Tibial nerve (tissue), 4 donors: ENCODE data around the gene CHRNA4. TPM values are rescaled to one million over a fixed set of nuclear protein-coding genes. Genes with fewer than 3 reads are reported as not detected.

Experiments
- DNase-seq, 2 donors: peaks; one replicate each; pipeline ENCODE4 v3.0.0-alpha.2; 2019; ENCODE audit warnings: low spot score in 2 of 2
- H3K27ac ChIP-seq, 4 donors: fragments of 200-600 bp; sonication (generic) in 3 of 4; one replicate each; pipeline ENCODE4 v1.5.1; 2017 to 2019; ENCODE audit warnings: mild to moderate bottlenecking in 1 of 4
- H3K27me3 ChIP-seq, 2 donors: fragments of 200-600 bp; sonication (generic) in 1 of 2; one replicate each; pipeline versions ENCODE4 v1.5.1 to v1.6.0; 2017 to 2019
- H3K36me3 ChIP-seq, 3 donors: fragments of 200-600 bp; sonication (generic); one replicate each; pipeline ENCODE4 v1.5.1; 2018 to 2019
- H3K4me1 ChIP-seq, 4 donors: fragments of 200-600 bp; sonication (generic) in 3 of 4; one replicate each; pipeline ENCODE4 v1.5.1; 2017 to 2019
- H3K4me3 ChIP-seq, 4 donors: fragments of 200-600 bp; sonication (generic) in 3 of 4; one replicate each; pipeline ENCODE4 v1.5.1; 2017 to 2019; ENCODE audit warnings: mild to moderate bottlenecking in 1 of 4, moderate library complexity in 1 of 4
- H3K9me3 ChIP-seq, 4 donors: fragments of 200-600 bp; sonication (generic) in 3 of 4; one replicate each; pipeline ENCODE4 v1.5.1; 2017 to 2019
- EP300 ChIP-seq, 2 donors: sonication (generic); formaldehyde crosslinking; IDR thresholded peaks; one replicate each; pipeline ENCODE4 v1.6.1; 2017; ENCODE audit warnings: antibody characterized with exemption in 2 of 2, mild to moderate bottlenecking in 1 of 2
- POLR2A ChIP-seq, 2 donors: fragments of 450-650 bp; IDR thresholded peaks; one replicate each; pipeline ENCODE4 v1.6.1; 2017; ENCODE audit warnings: antibody characterized with exemption in 2 of 2, mild to moderate bottlenecking in 2 of 2, moderate library complexity in 2 of 2
- WGBS, 2 donors: methylation state at CpG; one replicate each; pipeline ENCODE4 v1.1.5; 2018; 5-methylcytosine and 5-hydroxymethylcytosine counted together
- total RNA-seq, 4 donors: library from RNA; depleted of rRNA; stranded (reverse); fragments of >200 nt; gene quantifications; one replicate each; pipeline ENCODE4 v1.1.0, GENCODE V29; 2016
- TF ChIP-seq, protein P1 (sequence below), 5 experiments: fragments of 200-600 bp in 3 of 5; fragments of 450-650 bp in 2 of 5; sonication (generic) in 3 of 5; IDR thresholded peaks; one replicate each; pipeline ENCODE4 v1.5.1; 2016 to 2019; ENCODE audit warnings: antibody characterized with exemption in 5 of 5, mild to moderate bottlenecking in 3 of 5, moderate library complexity in 2 of 5

Gene CHRNA4
- total RNA-seq, 4 donors from 2014 or later: 0.20 to 1.5 TPM; not detected in 2

DNA sequence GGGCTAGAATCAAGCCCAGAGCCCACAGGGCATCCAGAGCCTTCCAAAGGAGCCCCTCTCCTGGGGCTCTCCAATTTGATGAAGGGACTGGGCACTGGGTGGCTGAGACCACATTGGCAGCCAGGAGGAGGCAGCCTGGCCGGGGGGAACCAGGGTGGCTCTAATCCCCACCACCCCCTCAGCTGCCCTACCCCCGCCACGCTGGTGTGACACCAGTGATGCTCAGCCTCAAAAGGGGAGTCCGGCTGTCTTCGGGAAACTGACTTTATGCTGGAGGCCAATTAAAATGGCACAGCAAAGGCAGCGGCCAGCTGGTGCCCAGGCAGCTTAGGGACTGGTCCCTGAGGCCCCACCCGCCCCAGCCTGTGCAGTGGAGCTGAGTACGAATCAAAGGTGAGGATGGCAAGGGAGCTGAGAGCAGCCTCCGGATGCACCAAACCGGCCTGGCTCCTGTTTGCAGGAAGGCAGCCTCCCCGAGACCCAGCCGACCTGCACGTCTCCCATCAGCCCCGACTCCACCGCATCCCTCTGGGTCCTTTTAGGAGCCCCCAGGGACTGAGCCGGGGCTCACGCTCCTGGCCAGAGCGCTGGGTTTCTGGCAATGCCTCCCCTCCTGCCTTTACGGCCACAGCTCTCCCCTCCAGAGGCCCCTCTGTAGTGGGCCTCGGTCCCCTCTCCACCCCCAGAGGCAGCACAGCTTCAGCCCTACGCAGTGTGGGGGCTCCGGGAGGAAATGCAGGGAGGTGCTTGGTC lies 28.5 kb downstream of the CHRNA4 start:
- no peak for DNase-seq
- Histone ChIP-seq H3K4me3 (no peak overlapping the region), H3K9me3 (peaks cover 0 to 17% (median 0%) of the 10 kb centered on the region in 4 donors), H3K4me1 (no peaks in the 10 kb centered on the region), H3K36me3 (no peaks in the 10 kb centered on the region), H3K27ac (no peak overlapping the region), H3K27me3 (peaks cover 0 to 35% of the 10 kb centered on the region in 2 donors)
- WGBS, 2 donors: 74 to 84% methylated on average over 10 to 21 of the region's 22 CpGs
- TF ChIP-seq, protein P1, sequence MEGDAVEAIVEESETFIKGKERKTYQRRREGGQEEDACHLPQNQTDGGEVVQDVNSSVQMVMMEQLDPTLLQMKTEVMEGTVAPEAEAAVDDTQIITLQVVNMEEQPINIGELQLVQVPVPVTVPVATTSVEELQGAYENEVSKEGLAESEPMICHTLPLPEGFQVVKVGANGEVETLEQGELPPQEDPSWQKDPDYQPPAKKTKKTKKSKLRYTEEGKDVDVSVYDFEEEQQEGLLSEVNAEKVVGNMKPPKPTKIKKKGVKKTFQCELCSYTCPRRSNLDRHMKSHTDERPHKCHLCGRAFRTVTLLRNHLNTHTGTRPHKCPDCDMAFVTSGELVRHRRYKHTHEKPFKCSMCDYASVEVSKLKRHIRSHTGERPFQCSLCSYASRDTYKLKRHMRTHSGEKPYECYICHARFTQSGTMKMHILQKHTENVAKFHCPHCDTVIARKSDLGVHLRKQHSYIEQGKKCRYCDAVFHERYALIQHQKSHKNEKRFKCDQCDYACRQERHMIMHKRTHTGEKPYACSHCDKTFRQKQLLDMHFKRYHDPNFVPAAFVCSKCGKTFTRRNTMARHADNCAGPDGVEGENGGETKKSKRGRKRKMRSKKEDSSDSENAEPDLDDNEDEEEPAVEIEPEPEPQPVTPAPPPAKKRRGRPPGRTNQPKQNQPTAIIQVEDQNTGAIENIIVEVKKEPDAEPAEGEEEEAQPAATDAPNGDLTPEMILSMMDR (IDR thresholded peaks at IDR 0.05): no peak
- TF ChIP-seq EP300 (IDR thresholded peaks at IDR 0.05): no peak
- TF ChIP-seq POLR2A (IDR thresholded peaks at IDR 0.05): no peak

- TF ChIP-seq POLR2A (IDR thresholded peaks at IDR 0.05) (no peak), EP300 (IDR thresholded peaks at IDR 0.05) (no peak)
- 94% methylated on average over 8 of the region's 8 CpGs for WGBS, 2 donors
- no peak overlapping the region for H3K27ac ChIP-seq
Observed at GRCh38 chr20:63331741-63332400, 29.3 kb downstream of the CHRNA4 start.

GRCh38 chr20:63330940-63331339 lies 30.2 kb downstream of the CHRNA4 start:
- Histone ChIP-seq H3K9me3 (peaks cover 0 to 17% (median 0%) of the 10 kb centered on the region in 4 donors), H3K27me3 (peaks cover 0 to 20% of the 10 kb centered on the region in 2 donors)

More at GRCh38 chr20:63331741-63332400, 29.3 kb downstream of the CHRNA4 start:
- Histone ChIP-seq H3K9me3 (peaks cover 0 to 17% (median 0%) of the 10 kb centered on the region in 4 donors), H3K36me3 (no peaks in the 10 kb centered on the region), H3K4me3 (no peak overlapping the region), H3K4me1 (no peaks in the 10 kb centered on the region), H3K27me3 (peaks cover 0 to 28% of the 10 kb centered on the region in 2 donors)
- DNase-seq: no peak

GRCh38 chr20:63330084-63330760 lies 30.9 kb downstream of the CHRNA4 start:
- Histone ChIP-seq H3K4me1 (no peaks in the 10 kb centered on the region), H3K36me3 (no peaks in the 10 kb centered on the region), H3K27ac (no peak overlapping the region), H3K9me3 (peaks cover 0 to 17% (median 0%) of the 10 kb centered on the region in 4 donors), H3K27me3 (peaks cover 0 to 21% of the 10 kb centered on the region in 2 donors), H3K4me3 (no peak overlapping the region)
- 73 to 80% methylated on average over 20 of the region's 20 CpGs for WGBS, 2 donors
- no peak for TF ChIP-seq EP300 (IDR thresholded peaks at IDR 0.05)
- TF ChIP-seq, protein P1 (IDR thresholded peaks at IDR 0.05): no peak
- TF ChIP-seq POLR2A (IDR thresholded peaks at IDR 0.05): no peak
- DNase-seq: no peak

More at GRCh38 chr20:63330940-63331339, 30.2 kb downstream of the CHRNA4 start:
- TF ChIP-seq EP300 (IDR thresholded peaks at IDR 0.05) (no peak), POLR2A (IDR thresholded peaks at IDR 0.05) (no peak)
- TF ChIP-seq, protein P1 (IDR thresholded peaks at IDR 0.05): no peak
- Histone ChIP-seq H3K36me3 (no peaks in the 10 kb centered on the region), H3K27ac (no peak overlapping the region), H3K4me3 (no peak overlapping the region), H3K4me1 (no peaks in the 10 kb centered on the region)
- WGBS, 2 donors: 67 to 78% methylated on average over 10 to 13 of the region's 13 CpGs
- no peak for DNase-seq

GRCh38 chr20:63329331-63330083 lies 31.6 kb downstream of the CHRNA4 start:
- DNase-seq: no peak
- TF ChIP-seq EP300 (IDR thresholded peaks at IDR 0.05): no peak
- TF ChIP-seq POLR2A (IDR thresholded peaks at IDR 0.05): no peak
- TF ChIP-seq, protein P1 (IDR thresholded peaks at IDR 0.05): no peak
- H3K4me1 ChIP-seq: no peaks in the 10 kb centered on the region
- H3K9me3 ChIP-seq: peaks cover 0 to 17% (median 0%) of the 10 kb centered on the region in 4 donors
- no peaks in the 10 kb centered on the region for H3K36me3 ChIP-seq
- peaks cover 0 to 26% of the 10 kb centered on the region in 2 donors for H3K27me3 ChIP-seq
- WGBS, 2 donors: 86 to 87% methylated on average over 15 of the region's 18 CpGs
- H3K27ac ChIP-seq: no peak overlapping the region
- H3K4me3 ChIP-seq: no peak overlapping the region
